CD4-positive, alpha-beta T cell (primary cell): Measurements from ENCODE around the gene SEL1L. TPM values are rescaled to one million over a fixed set of nuclear protein-coding genes. Genes with fewer than 3 reads are reported as not detected.

Source experiments
- ATAC-seq: fragments of 200-7000 bp; cut with Tn5 transposase; one replicate; pipeline ENCODE4 v1.10.0; 2022; ENCODE audit warnings: mild to moderate bottlenecking; ENCODE audit not compliant: poor library complexity
- CTCF ChIA-PET: fragments of 350-600 bp; sonication (Branson Sonifier 250); formaldehyde crosslinking; loops from one replicate; lab custom pipeline; 2021; ENCODE audit warnings: antibody characterized with exemption, inconsistent platforms; lab: Charles Lee
- POLR2A ChIA-PET: fragments of 350-600 bp; sonication (Branson Sonifier 250); formaldehyde crosslinking; loops from one replicate; lab custom pipeline; 2021; ENCODE audit warnings: antibody characterized with exemption, inconsistent platforms; lab: Charles Lee
- DNase-seq, 14 experiments: peaks; one replicate each; pipeline ENCODE4 v3.0.0-alpha.2; 2013 to 2020; ENCODE audit warnings: mixed read lengths in 2 of 14
- H3K27ac ChIP-seq, 2 donors: one replicate each; pipeline versions ENCODE4 v1.5.1 to v1.7.0; 2013; ENCODE audit warnings: low read length in 2 of 2, low read depth in 1 of 2, mild to moderate bottlenecking in 1 of 2
- H3K27me3 ChIP-seq, 2 experiments: 1 replicate in 1 of 2; 2 replicates in 1 of 2; pipeline versions ENCODE4 v1.6.1 to v1.7.0; 2013; ENCODE audit warnings: low read length in 2 of 2, control low read depth in 1 of 2, mild to moderate bottlenecking in 1 of 2, moderate library complexity in 1 of 2; ENCODE audit not compliant: insufficient read depth in 2 of 2, control insufficient read depth in 1 of 2
- H3K36me3 ChIP-seq: one replicate; pipeline ENCODE4 v1.6.1; 2013; ENCODE audit warnings: low read length, control low read depth; ENCODE audit not compliant: insufficient read depth
- H3K4me1 ChIP-seq: one replicate; pipeline ENCODE4 v1.6.1; 2013; ENCODE audit warnings: low read length, control low read depth; ENCODE audit not compliant: insufficient read depth
- H3K4me3 ChIP-seq: one replicate; pipeline ENCODE4 v1.5.1; 2013; ENCODE audit warnings: mild to moderate bottlenecking, low read length, moderate library complexity
- H3K9me3 ChIP-seq, 2 experiments: 1 replicate in 1 of 2; 2 replicates in 1 of 2; pipeline versions ENCODE4 v1.6.1 to v1.7.0; 2013; ENCODE audit warnings: low read length in 2 of 2, mild to moderate bottlenecking in 2 of 2, control low read depth in 1 of 2, moderate library complexity in 1 of 2; ENCODE audit not compliant: control insufficient read depth in 1 of 2, insufficient read depth in 1 of 2
- H3K27ac Mint-ChIP-seq: one replicate; pipeline ENCODE4 v1.8.0; 2020; ENCODE audit warnings: mixed read lengths
- H3K27me3 Mint-ChIP-seq: one replicate; pipeline ENCODE4 v1.8.0; 2021; ENCODE audit warnings: mixed read lengths
- H3K36me3 Mint-ChIP-seq: one replicate; pipeline ENCODE4 v1.8.0; 2021; ENCODE audit warnings: low read depth, mixed read lengths
- H3K4me1 Mint-ChIP-seq: one replicate; pipeline ENCODE4 v1.8.0; 2021; ENCODE audit warnings: low read depth, mixed read lengths
- H3K4me3 Mint-ChIP-seq: one replicate; pipeline ENCODE4 v1.8.0; 2020; ENCODE audit warnings: mild to moderate bottlenecking, mixed read lengths
- H3K9me3 Mint-ChIP-seq: one replicate; pipeline ENCODE4 v1.8.0; 2020; ENCODE audit warnings: mixed read lengths
- CTCF ChIP-seq: fragments of 200-600 bp; IDR thresholded peaks from one replicate; pipeline ENCODE4 v1.8.0; 2022; ENCODE audit warnings: antibody characterized with exemption, mild to moderate bottlenecking
- intact Hi-C, 2 experiments: fragments of 100-400 bp; cut with DNase I in 1 of 2; cut with micrococcal nuclease in 1 of 2; formaldehyde crosslinking; loops; one replicate each; pipeline versions ENCODE4 v1.15.1 to v1.9.0; 2023 to 2025; cut with DNase I, micrococcal nuclease
- total RNA-seq, 174 experiments: library from RNA in 2 of 174; stranded (reverse) in 2 of 174; gene quantifications; one replicate each; pipeline ENCODE4 v1.2.3 and lab custom pipeline; 2021 to 2026

Gene SEL1L
- total RNA-seq, 2 experiments from 2014 or later: 40.6 to 46.4 TPM

- ChIA-PET CTCF (no interaction called here), POLR2A (no interaction called here)
- Histone ChIP-seq H3K4me1 (no peaks in the 10 kb centered on the region), H3K36me3 (no peaks in the 10 kb centered on the region), H3K4me3 (no peak overlapping the region), H3K27ac (no peak overlapping the region), H3K9me3 (no peaks in the 10 kb centered on the region), H3K27me3 (peaks cover 25 to 27% of the 10 kb centered on the region in 2 experiments)
- H3K36me3 Mint-ChIP-seq: no peaks in the 10 kb centered on the region
- H3K9me3 Mint-ChIP-seq: no peaks in the 10 kb centered on the region
- no peak overlapping the region for H3K27ac Mint-ChIP-seq
- intact Hi-C loops: no loop called here
- DNase-seq (no peak), ATAC-seq (no peak)
- H3K4me3 Mint-ChIP-seq: no peak overlapping the region
- peaks cover 48% of the 10 kb centered on the region for H3K27me3 Mint-ChIP-seq
- no peak for TF ChIP-seq CTCF
- H3K4me1 Mint-ChIP-seq: no peaks in the 10 kb centered on the region
Measured at GRCh38 chr14:81429028-81429427, 104.6 kb downstream of the SEL1L start.

GRCh38 chr14:81427348-81428058 lies 106.2 kb downstream of the SEL1L start:
- no peaks in the 10 kb centered on the region for H3K4me1 ChIP-seq
- H3K36me3 ChIP-seq: no peaks in the 10 kb centered on the region
- peaks cover 33% of the 10 kb centered on the region for H3K27me3 Mint-ChIP-seq
- no peak for TF ChIP-seq CTCF
- H3K9me3 Mint-ChIP-seq: no peaks in the 10 kb centered on the region
- no peaks in the 10 kb centered on the region for H3K9me3 ChIP-seq
- intact Hi-C loops: no loop called here
- CTCF ChIA-PET: no interaction called here
- H3K4me3 Mint-ChIP-seq: no peak overlapping the region
- no peaks in the 10 kb centered on the region for H3K4me1 Mint-ChIP-seq
- DNase-seq (no peak), ATAC-seq (no peak)
- H3K27me3 ChIP-seq: peaks cover 11 to 22% of the 10 kb centered on the region in 2 experiments
- H3K4me3 ChIP-seq: no peak overlapping the region
- no peak overlapping the region for H3K27ac ChIP-seq
- H3K27ac Mint-ChIP-seq: no peak overlapping the region
- H3K36me3 Mint-ChIP-seq: no peaks in the 10 kb centered on the region
- POLR2A ChIA-PET: no interaction called here

GRCh38 chr14:81423504-81423903 lies 110.1 kb downstream of the SEL1L start:
- DNase-seq (no peak), ATAC-seq (no peak)
- no peak for TF ChIP-seq CTCF
- POLR2A ChIA-PET: no interaction called here
- CTCF ChIA-PET: no interaction called here
- H3K4me1 Mint-ChIP-seq: no peaks in the 10 kb centered on the region
- H3K4me3 ChIP-seq: no peak overlapping the region
- H3K36me3 Mint-ChIP-seq: no peaks in the 10 kb centered on the region
- no peak overlapping the region for H3K27ac Mint-ChIP-seq
- H3K36me3 ChIP-seq: no peaks in the 10 kb centered on the region
- intact Hi-C loops: no loop called here
- no peaks in the 10 kb centered on the region for H3K9me3 Mint-ChIP-seq
- peaks cover 0 to 14% of the 10 kb centered on the region in 2 experiments for H3K27me3 ChIP-seq
- H3K27me3 Mint-ChIP-seq: peaks cover 17% of the 10 kb centered on the region
- H3K4me3 Mint-ChIP-seq: no peak overlapping the region
- H3K4me1 ChIP-seq: no peaks in the 10 kb centered on the region
- H3K27ac ChIP-seq: no peak overlapping the region
- no peaks in the 10 kb centered on the region for H3K9me3 ChIP-seq

Other genes with a start within 250 kb of the SEL1L start
- not detected for gene STON2, start 133.5 kb downstream of the SEL1L start, total RNA-seq